Measurements from ENCODE around the gene FAM3D. TPM values are rescaled to one million over a fixed set of nuclear protein-coding genes. Genes with fewer than 3 reads are reported as not detected.

Gene FAM3D
- total and polyA plus RNA-seq, 9 of the 15 experiments (the other 6 are each of a cell fraction or from before 2014, with no cell fraction given): not detected

DNA sequence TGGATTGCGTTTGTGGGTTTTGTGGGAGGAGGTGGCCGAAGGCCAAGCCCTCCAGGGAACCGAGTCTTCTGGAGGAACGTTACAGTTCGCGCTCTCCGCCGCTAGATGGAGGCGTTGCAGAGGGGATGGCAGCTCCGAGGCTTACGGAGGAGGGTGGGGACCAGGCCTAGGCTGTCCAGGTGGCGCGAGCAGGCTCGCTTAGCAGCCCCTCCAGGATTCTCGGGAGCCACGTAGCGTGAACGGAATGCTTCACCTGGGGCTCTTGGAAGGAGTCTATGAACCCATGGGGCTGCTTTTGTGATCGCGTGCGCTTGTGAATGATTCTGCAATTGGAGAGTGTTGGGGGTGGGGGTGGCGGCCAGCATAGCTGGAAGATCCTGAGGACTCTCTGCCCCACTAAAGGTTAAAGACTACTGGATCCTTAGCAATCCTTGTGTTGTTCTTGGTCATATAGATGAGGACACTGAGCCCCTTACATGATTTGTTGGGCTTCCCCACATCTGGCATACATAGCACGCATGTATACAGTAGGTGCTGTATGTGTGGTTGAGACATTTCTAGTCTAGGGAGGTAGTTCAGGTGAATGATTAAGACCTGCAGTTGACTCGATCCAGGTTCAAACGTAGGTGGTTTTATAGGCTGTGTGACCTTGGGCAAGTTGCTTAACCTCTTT lies 25.7 kb downstream of the FAM3D start:
- peak; percentile 99 for ATAC-seq
- intact Hi-C loops (cut with micrococcal nuclease): no loop called here
- no peak overlapping the region for H3K9ac ChIP-seq (ENCODE audit: insufficient read depth in 1 of 2, low read depth in 2 of 2, low read length in 2 of 2)
- H2AFZ ChIP-seq (ENCODE audit: low read depth, low read length): no peak overlapping the region
- peak; percentile 73 to 82 (median 78) for DNase-seq (ENCODE audit: extremely low read depth in 1 of 4, low spot score in 3 of 4)
- H3K4me1 ChIP-seq (replicated peaks in 1 of 2; ENCODE audit: control insufficient read depth in 2 of 2, insufficient read depth in 2 of 2, low read length in 2 of 2): no peaks in the 10 kb centered on the region
- H4K20me1 ChIP-seq (replicated peaks; ENCODE audit: control insufficient read depth, insufficient read depth, low read length): no peaks in the 10 kb centered on the region
- ChIA-PET POLR2A (interaction anchor here (1.2 kb wide), 1 partner anchor 83 kb away, joined by 3 read pairs; no protein-coding TSS in a partner anchor), CTCF (ENCODE audit: low intra/inter-chr PET ratio) (interaction anchor here (0.6 to 1.5 kb wide), 3 partner anchors 73 to 571 kb away, joined by 3 to 5 read pairs (median 4); no protein-coding TSS in a partner anchor)
- H3K4me3 ChIP-seq: no peak overlapping the region
- in situ Hi-C loops (cut with MboI): no loop called here
- no peaks in the 10 kb centered on the region for H3K9me3 ChIP-seq (replicated peaks; ENCODE audit: control insufficient read depth, insufficient read depth, low read depth, low read length)
- peak; percentile 87 for FAIRE-seq
- WGBS (ENCODE audit: insufficient coverage, low coverage, missing lambda C conversion rate): 15% methylated on average over 25 of the region's 25 CpGs
- no peaks in the 10 kb centered on the region for H3K36me3 ChIP-seq (ENCODE audit: control insufficient read depth, insufficient read depth, low read length)
- no peaks in the 10 kb centered on the region for H3K9me1 ChIP-seq (ENCODE audit: control insufficient read depth, insufficient read depth, low read length)
- peaks cover 0 to 22% of the 10 kb centered on the region in 2 experiments; a peak in 3 of 5 replicates for H3K27me3 ChIP-seq (ENCODE audit: control insufficient read depth in 2 of 2, insufficient read depth in 2 of 2, low read length in 2 of 2)
- no TSS peak for BruUV-seq (replicated peaks)
- H3K27ac ChIP-seq (ENCODE audit: extremely low read depth, low read depth, low read length): no peak overlapping the region
- H3K79me2 ChIP-seq (ENCODE audit: control insufficient read depth, insufficient read depth, low read length): no peaks in the 10 kb centered on the region
- H3K4me2 ChIP-seq (ENCODE audit: insufficient read depth, low read length): no peak overlapping the region
- TF ChIP-seq SIN3B (IDR thresholded peaks at IDR 0.05; ENCODE audit: low read depth) (no peak), MED1 (CRISPR knock-in tag; IDR thresholded peaks at IDR 0.05; ENCODE audit: borderline replicate concordance) (no peak), SREBF1 (IDR thresholded peaks at IDR 0.05; ENCODE audit: borderline replicate concordance, low read depth, low read length) (no peak), ZNF354B (CRISPR knock-in tag; IDR thresholded peaks at IDR 0.05) (no peak), HDAC1 (IDR thresholded peaks at IDR 0.05) (no peak), CHD1 (IDR thresholded peaks at IDR 0.05; ENCODE audit: low read length) (no peak), CBFA2T2 (conservative IDR thresholded peaks at IDR 0.05) (no peak), PYGO2 (tag; IDR thresholded peaks at IDR 0.05) (no peak)
- TF ChIP-seq, protein P1, sequence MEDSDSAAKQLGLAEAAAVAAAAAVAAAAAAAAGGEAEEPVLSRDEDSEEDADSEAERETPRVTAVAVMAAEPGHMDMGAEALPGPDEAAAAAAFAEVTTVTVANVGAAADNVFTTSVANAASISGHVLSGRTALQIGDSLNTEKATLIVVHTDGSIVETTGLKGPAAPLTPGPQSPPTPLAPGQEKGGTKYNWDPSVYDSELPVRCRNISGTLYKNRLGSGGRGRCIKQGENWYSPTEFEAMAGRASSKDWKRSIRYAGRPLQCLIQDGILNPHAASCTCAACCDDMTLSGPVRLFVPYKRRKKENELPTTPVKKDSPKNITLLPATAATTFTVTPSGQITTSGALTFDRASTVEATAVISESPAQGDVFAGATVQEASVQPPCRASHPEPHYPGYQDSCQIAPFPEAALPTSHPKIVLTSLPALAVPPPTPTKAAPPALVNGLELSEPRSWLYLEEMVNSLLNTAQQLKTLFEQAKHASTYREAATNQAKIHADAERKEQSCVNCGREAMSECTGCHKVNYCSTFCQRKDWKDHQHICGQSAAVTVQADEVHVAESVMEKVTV (CRISPR knock-in tag; IDR thresholded peaks at IDR 0.05): peak; percentile 50; the same call in 1 of the 2 replicates
- TF ChIP-seq, protein P2, sequence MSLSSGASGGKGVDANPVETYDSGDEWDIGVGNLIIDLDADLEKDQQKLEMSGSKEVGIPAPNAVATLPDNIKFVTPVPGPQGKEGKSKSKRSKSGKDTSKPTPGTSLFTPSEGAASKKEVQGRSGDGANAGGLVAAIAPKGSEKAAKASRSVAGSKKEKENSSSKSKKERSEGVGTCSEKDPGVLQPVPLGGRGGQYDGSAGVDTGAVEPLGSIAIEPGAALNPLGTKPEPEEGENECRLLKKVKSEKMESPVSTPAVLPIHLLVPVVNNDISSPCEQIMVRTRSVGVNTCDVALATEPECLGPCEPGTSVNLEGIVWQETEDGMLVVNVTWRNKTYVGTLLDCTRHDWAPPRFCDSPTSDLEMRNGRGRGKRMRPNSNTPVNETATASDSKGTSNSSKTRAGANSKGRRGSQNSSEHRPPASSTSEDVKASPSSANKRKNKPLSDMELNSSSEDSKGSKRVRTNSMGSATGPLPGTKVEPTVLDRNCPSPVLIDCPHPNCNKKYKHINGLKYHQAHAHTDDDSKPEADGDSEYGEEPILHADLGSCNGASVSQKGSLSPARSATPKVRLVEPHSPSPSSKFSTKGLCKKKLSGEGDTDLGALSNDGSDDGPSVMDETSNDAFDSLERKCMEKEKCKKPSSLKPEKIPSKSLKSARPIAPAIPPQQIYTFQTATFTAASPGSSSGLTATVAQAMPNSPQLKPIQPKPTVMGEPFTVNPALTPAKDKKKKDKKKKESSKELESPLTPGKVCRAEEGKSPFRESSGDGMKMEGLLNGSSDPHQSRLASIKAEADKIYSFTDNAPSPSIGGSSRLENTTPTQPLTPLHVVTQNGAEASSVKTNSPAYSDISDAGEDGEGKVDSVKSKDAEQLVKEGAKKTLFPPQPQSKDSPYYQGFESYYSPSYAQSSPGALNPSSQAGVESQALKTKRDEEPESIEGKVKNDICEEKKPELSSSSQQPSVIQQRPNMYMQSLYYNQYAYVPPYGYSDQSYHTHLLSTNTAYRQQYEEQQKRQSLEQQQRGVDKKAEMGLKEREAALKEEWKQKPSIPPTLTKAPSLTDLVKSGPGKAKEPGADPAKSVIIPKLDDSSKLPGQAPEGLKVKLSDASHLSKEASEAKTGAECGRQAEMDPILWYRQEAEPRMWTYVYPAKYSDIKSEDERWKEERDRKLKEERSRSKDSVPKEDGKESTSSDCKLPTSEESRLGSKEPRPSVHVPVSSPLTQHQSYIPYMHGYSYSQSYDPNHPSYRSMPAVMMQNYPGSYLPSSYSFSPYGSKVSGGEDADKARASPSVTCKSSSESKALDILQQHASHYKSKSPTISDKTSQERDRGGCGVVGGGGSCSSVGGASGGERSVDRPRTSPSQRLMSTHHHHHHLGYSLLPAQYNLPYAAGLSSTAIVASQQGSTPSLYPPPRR (CRISPR knock-in tag; IDR thresholded peaks at IDR 0.05; ENCODE audit: borderline replicate concordance): no peak
- TF ChIP-seq, protein P3, sequence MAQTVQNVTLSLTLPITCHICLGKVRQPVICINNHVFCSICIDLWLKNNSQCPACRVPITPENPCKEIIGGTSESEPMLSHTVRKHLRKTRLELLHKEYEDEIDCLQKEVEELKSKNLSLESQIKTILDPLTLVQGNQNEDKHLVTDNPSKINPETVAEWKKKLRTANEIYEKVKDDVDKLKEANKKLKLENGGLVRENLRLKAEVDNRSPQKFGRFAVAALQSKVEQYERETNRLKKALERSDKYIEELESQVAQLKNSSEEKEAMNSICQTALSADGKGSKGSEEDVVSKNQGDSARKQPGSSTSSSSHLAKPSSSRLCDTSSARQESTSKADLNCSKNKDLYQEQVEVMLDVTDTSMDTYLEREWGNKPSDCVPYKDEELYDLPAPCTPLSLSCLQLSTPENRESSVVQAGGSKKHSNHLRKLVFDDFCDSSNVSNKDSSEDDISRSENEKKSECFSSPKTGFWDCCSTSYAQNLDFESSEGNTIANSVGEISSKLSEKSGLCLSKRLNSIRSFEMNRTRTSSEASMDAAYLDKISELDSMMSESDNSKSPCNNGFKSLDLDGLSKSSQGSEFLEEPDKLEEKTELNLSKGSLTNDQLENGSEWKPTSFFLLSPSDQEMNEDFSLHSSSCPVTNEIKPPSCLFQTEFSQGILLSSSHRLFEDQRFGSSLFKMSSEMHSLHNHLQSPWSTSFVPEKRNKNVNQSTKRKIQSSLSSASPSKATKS (CRISPR knock-in tag; IDR thresholded peaks at IDR 0.05): no peak
- TF ChIP-seq, protein P4, sequence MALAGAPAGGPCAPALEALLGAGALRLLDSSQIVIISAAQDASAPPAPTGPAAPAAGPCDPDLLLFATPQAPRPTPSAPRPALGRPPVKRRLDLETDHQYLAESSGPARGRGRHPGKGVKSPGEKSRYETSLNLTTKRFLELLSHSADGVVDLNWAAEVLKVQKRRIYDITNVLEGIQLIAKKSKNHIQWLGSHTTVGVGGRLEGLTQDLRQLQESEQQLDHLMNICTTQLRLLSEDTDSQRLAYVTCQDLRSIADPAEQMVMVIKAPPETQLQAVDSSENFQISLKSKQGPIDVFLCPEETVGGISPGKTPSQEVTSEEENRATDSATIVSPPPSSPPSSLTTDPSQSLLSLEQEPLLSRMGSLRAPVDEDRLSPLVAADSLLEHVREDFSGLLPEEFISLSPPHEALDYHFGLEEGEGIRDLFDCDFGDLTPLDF (CRISPR knock-in tag; IDR thresholded peaks at IDR 0.05): no peak

Measured in K562 (cell line).